Astrocyte (in vitro differentiated cells and primary cell): Measurements from ENCODE around the gene DIP2C.

Experiments used
- CTCF ChIP-seq: IDR thresholded peaks from 2 replicates; pipeline ENCODE4 v1.5.1; 2011; ENCODE audit warnings: low read depth, mild to moderate bottlenecking, inconsistent platforms, low read length, moderate library complexity; ENCODE audit not compliant: insufficient read depth
- EZH2 ChIP-seq: IDR thresholded peaks from 2 replicates; pipeline ENCODE4 v1.6.1; 2012; ENCODE audit warnings: mild to moderate bottlenecking, low read length, inconsistent platforms; ENCODE audit not compliant: insufficient read depth

GRCh38 chr10:224571-224970, 464.9 kb downstream of the DIP2C start:
- TF ChIP-seq EZH2 (no peak), CTCF (no peak)
